Neural cell (in vitro differentiated cells): ENCODE results near the gene MUC5B. TPM values are rescaled to one million over a fixed set of nuclear protein-coding genes. Genes with fewer than 3 reads are reported as not detected.

Experiments
- H2AFZ ChIP-seq: fragments of 200-600, 300-800 bp; sonication (generic), shearing (Covaris generic); 2 replicates; pipeline ENCODE4 v1.6.0; 2014; ENCODE audit warnings: low read depth, mild to moderate bottlenecking, antibody characterized with exemption, low read length, moderate library complexity
- H3F3A ChIP-seq: fragments of 200-600 bp; shearing (Covaris generic); 2 replicates; pipeline ENCODE4 v1.6.1; 2016; ENCODE audit warnings: mild to moderate bottlenecking, moderate library complexity, mixed read lengths, antibody characterized with exemption, low read length; ENCODE audit not compliant: insufficient read depth, poor library complexity, severe bottlenecking
- H3K27ac ChIP-seq: fragments of 200-600, 300-800 bp; sonication (generic), shearing (Covaris generic); 2 replicates; pipeline ENCODE4 v1.5.1; 2014; ENCODE audit warnings: mild to moderate bottlenecking, low read length, moderate library complexity
- H3K27me3 ChIP-seq: fragments of 300-800, 200-600 bp; sonication (generic), shearing (Covaris generic); 2 replicates; pipeline ENCODE4 v1.6.0; 2014; ENCODE audit warnings: mild to moderate bottlenecking, low read depth, low read length, moderate library complexity; ENCODE audit not compliant: insufficient read depth
- H3K36me3 ChIP-seq: fragments of 300-800, 200-600 bp; sonication (generic), shearing (Covaris generic); 2 replicates; pipeline ENCODE4 v1.5.1; 2014; ENCODE audit warnings: mild to moderate bottlenecking, antibody characterized with exemption, low read length, moderate library complexity; ENCODE audit not compliant: insufficient read depth
- H3K4me2 ChIP-seq: fragments of 300-800, 200-600 bp; sonication (generic), shearing (Covaris generic); 2 replicates; pipeline ENCODE4 v1.6.0; 2014; ENCODE audit warnings: mild to moderate bottlenecking, low read length
- H3K4me3 ChIP-seq: fragments of 300-800, 200-600 bp; sonication (generic), shearing (Covaris generic); 2 replicates; pipeline ENCODE4 v1.5.1; 2014; ENCODE audit warnings: mild to moderate bottlenecking, low read length, moderate library complexity
- H3K79me2 ChIP-seq: fragments of 200-600 bp; shearing (Covaris generic); replicated peaks from 2 replicates; pipeline ENCODE4 v1.6.0; 2014; ENCODE audit warnings: mild to moderate bottlenecking, low read length, moderate library complexity; ENCODE audit not compliant: insufficient read depth
- H3K9ac ChIP-seq: fragments of 300-800, 200-600 bp; sonication (generic), shearing (Covaris generic); 2 replicates; pipeline ENCODE4 v1.6.1; 2016; ENCODE audit warnings: mild to moderate bottlenecking, low read length, mixed read lengths
- H3K9me2 ChIP-seq: fragments of 200-600 bp; shearing (Covaris generic); 2 replicates; pipeline ENCODE4 v1.6.1; 2016; ENCODE audit warnings: mild to moderate bottlenecking, low read length, mixed read lengths; ENCODE audit not compliant: insufficient read depth
- H3K9me3 ChIP-seq: fragments of 200-600, 300-800 bp; sonication (generic), shearing (Covaris generic); 2 replicates; pipeline ENCODE4 v1.6.1; 2016; ENCODE audit warnings: mild to moderate bottlenecking, mixed run types, low read length, moderate library complexity, mixed read lengths
- H4K20me1 ChIP-seq: fragments of 200-600 bp; shearing (Covaris generic); 2 replicates; pipeline ENCODE4 v1.6.1; 2016; ENCODE audit warnings: mild to moderate bottlenecking, mixed run types; ENCODE audit not compliant: insufficient read depth
- EP300 ChIP-seq: fragments of 450-650 bp; conservative IDR thresholded peaks from 2 replicates; pipeline ENCODE4 v1.6.1; 2014; ENCODE audit warnings: antibody characterized with exemption, mild to moderate bottlenecking, moderate library complexity; ENCODE audit not compliant: poor library complexity, severe bottlenecking
- EZH2 ChIP-seq: fragments of 200-600, 300-800 bp; shearing (Covaris generic), sonication (generic); IDR thresholded peaks from 2 replicates; pipeline ENCODE4 v1.6.1; 2014; ENCODE audit warnings: antibody characterized with exemption, low read length, borderline replicate concordance, mild to moderate bottlenecking; ENCODE audit not compliant: insufficient read depth, poor library complexity, severe bottlenecking
- MXI1 ChIP-seq: fragments of 450-650 bp; conservative IDR thresholded peaks from 2 replicates; pipeline ENCODE4 v1.6.1; 2014; ENCODE audit warnings: antibody characterized with exemption, mild to moderate bottlenecking; ENCODE audit not compliant: poor library complexity, severe bottlenecking
- POLR2AphosphoS5 ChIP-seq: IDR thresholded peaks from 2 replicates; pipeline ENCODE4 v1.6.1; 2012
- RAD21 ChIP-seq: fragments of 450-650 bp; conservative IDR thresholded peaks from 2 replicates; pipeline ENCODE4 v1.6.1; 2014; ENCODE audit warnings: antibody characterized with exemption, mild to moderate bottlenecking, moderate library complexity
- SMC3 ChIP-seq: fragments of 450-650 bp; conservative IDR thresholded peaks from 2 replicates; pipeline ENCODE4 v1.6.1; 2014; ENCODE audit warnings: antibody characterized with exemption, mild to moderate bottlenecking, moderate library complexity; ENCODE audit not compliant: poor library complexity
- TAF1 ChIP-seq: IDR thresholded peaks from 2 replicates; pipeline ENCODE4 v1.6.1; 2012; ENCODE audit warnings: low read depth
- polyA plus RNA-seq: library from polyadenylated mRNA; depleted of rRNA; stranded (reverse); fragments of >200 nt; gene quantifications from 2 replicates; pipeline ENCODE4 v1.2.3, GENCODE V29; 2014
- TF ChIP-seq, protein P1 (sequence below): IDR thresholded peaks from 2 replicates; pipeline ENCODE4 v1.6.1; 2012; ENCODE audit warnings: borderline replicate concordance
- TF ChIP-seq, protein P2 (sequence below): fragments of 450-650 bp; IDR thresholded peaks from 2 replicates; pipeline ENCODE4 v1.5.1; 2014; ENCODE audit warnings: antibody characterized with exemption, mild to moderate bottlenecking, moderate library complexity; ENCODE audit not compliant: poor library complexity, severe bottlenecking

Gene MUC5B
- polyA plus RNA-seq, 1 donor from 2014 or later: not detected

DNA sequence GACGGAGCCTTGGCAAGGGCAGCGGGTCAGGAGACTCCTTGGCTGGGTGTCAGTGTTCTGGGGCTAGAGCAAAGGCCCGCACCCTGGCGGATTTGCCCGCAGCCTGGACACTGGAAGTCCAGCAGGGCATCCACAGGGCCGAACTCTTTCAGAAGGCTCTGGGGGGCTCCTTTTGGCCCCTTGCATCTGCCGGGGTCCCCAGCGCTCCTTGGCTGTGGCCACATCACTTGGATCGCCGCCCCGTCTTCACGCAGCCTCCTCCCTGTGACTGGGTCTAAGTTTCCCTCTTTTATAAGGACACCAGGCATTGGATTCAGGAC lies 45.1 kb upstream of the MUC5B start:
- Histone ChIP-seq H3K4me2 (no peak overlapping the region), H3K4me3 (no peak overlapping the region), H3F3A (no peaks in the 10 kb centered on the region), H3K9me2 (no peaks in the 10 kb centered on the region), H3K27me3 (no peaks in the 10 kb centered on the region), H2AFZ (no peak overlapping the region), H3K27ac (no peak overlapping the region), H3K9ac (no peak overlapping the region), H3K36me3 (no peaks in the 10 kb centered on the region), H3K9me3 (no peaks in the 10 kb centered on the region), H3K79me2 (no peaks in the 10 kb centered on the region), H4K20me1 (no peaks in the 10 kb centered on the region)
- TF ChIP-seq EP300 (no peak), RAD21 (no peak), SMC3 (no peak), TAF1 (no peak), EZH2 (no peak), POLR2AphosphoS5 (no peak), MXI1 (no peak)
- TF ChIP-seq, protein P1, sequence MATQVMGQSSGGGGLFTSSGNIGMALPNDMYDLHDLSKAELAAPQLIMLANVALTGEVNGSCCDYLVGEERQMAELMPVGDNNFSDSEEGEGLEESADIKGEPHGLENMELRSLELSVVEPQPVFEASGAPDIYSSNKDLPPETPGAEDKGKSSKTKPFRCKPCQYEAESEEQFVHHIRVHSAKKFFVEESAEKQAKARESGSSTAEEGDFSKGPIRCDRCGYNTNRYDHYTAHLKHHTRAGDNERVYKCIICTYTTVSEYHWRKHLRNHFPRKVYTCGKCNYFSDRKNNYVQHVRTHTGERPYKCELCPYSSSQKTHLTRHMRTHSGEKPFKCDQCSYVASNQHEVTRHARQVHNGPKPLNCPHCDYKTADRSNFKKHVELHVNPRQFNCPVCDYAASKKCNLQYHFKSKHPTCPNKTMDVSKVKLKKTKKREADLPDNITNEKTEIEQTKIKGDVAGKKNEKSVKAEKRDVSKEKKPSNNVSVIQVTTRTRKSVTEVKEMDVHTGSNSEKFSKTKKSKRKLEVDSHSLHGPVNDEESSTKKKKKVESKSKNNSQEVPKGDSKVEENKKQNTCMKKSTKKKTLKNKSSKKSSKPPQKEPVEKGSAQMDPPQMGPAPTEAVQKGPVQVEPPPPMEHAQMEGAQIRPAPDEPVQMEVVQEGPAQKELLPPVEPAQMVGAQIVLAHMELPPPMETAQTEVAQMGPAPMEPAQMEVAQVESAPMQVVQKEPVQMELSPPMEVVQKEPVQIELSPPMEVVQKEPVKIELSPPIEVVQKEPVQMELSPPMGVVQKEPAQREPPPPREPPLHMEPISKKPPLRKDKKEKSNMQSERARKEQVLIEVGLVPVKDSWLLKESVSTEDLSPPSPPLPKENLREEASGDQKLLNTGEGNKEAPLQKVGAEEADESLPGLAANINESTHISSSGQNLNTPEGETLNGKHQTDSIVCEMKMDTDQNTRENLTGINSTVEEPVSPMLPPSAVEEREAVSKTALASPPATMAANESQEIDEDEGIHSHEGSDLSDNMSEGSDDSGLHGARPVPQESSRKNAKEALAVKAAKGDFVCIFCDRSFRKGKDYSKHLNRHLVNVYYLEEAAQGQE: no peak
- TF ChIP-seq, protein P2, sequence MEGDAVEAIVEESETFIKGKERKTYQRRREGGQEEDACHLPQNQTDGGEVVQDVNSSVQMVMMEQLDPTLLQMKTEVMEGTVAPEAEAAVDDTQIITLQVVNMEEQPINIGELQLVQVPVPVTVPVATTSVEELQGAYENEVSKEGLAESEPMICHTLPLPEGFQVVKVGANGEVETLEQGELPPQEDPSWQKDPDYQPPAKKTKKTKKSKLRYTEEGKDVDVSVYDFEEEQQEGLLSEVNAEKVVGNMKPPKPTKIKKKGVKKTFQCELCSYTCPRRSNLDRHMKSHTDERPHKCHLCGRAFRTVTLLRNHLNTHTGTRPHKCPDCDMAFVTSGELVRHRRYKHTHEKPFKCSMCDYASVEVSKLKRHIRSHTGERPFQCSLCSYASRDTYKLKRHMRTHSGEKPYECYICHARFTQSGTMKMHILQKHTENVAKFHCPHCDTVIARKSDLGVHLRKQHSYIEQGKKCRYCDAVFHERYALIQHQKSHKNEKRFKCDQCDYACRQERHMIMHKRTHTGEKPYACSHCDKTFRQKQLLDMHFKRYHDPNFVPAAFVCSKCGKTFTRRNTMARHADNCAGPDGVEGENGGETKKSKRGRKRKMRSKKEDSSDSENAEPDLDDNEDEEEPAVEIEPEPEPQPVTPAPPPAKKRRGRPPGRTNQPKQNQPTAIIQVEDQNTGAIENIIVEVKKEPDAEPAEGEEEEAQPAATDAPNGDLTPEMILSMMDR: no peak

DNA sequence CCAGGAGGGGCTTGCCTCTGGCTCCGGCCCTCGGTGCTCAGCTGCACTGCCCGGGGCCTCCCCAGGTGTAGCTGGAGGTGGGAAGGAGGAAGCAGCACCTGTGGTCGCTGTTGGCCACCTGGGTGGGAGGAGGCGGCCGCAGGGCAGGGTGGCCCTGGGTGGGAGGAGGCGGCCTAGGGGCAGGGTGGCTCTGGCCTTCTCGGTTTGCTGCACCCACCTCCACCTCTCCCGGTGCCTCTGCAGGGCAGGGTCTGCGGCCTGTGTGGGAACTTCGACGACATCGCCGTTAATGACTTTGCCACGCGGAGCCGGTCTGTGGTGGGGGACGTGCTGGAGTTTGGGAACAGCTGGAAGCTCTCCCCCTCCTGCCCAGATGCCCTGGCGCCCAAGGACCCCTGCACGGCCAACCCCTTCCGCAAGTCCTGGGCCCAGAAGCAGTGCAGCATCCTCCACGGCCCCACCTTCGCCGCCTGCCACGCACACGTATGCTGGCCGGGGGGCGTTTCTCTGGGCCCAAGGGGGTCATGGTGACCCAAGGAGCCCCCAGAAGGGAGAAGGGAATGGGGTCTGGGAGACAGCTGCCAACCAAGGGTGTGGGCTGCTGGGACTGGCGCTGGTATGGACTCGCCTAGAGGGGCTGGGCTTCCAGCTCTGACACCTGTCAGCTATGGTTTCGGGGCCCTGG lies 44.5 kb upstream of the MUC5B start:
- no peaks in the 10 kb centered on the region for H3K36me3 ChIP-seq
- H3K9me3 ChIP-seq: no peaks in the 10 kb centered on the region
- no peak overlapping the region for H2AFZ ChIP-seq
- H3K27ac ChIP-seq: no peak overlapping the region
- H3K4me3 ChIP-seq: no peak overlapping the region
- no peak overlapping the region for H3K4me2 ChIP-seq
- H3K9ac ChIP-seq: no peak overlapping the region
- TF ChIP-seq EZH2 (no peak), RAD21 (no peak), TAF1 (no peak), POLR2AphosphoS5 (no peak), MXI1 (no peak), SMC3 (no peak), EP300 (no peak)
- TF ChIP-seq, protein P2: no peak
- TF ChIP-seq, protein P1: no peak
- no peaks in the 10 kb centered on the region for H4K20me1 ChIP-seq
- H3F3A ChIP-seq: no peaks in the 10 kb centered on the region
- no peaks in the 10 kb centered on the region for H3K79me2 ChIP-seq
- H3K27me3 ChIP-seq: no peaks in the 10 kb centered on the region
- no peaks in the 10 kb centered on the region for H3K9me2 ChIP-seq
